Esophagus (tissue), 2 donors: ENCODE measurements around the gene PRPS1L1. TPM values are rescaled to one million over a fixed set of nuclear protein-coding genes. Genes with fewer than 3 reads are reported as not detected.

Experiments used
- H3K27ac ChIP-seq, 2 donors: one replicate each; pipeline ENCODE4 v1.5.1; 2013; ENCODE audit warnings: low read depth in 2 of 2, mild to moderate bottlenecking in 2 of 2, inconsistent platforms in 1 of 2, low read length in 1 of 2, moderate library complexity in 1 of 2
- H3K27me3 ChIP-seq, 2 donors: one replicate each; pipeline ENCODE4 v1.6.1; 2013; ENCODE audit warnings: low read length in 2 of 2, control low read depth in 1 of 2, mild to moderate bottlenecking in 1 of 2; ENCODE audit not compliant: insufficient read depth in 2 of 2, control insufficient read depth in 1 of 2
- H3K36me3 ChIP-seq, 2 donors: one replicate each; pipeline ENCODE4 v1.6.1; 2013; ENCODE audit warnings: low read length in 1 of 2; ENCODE audit not compliant: control insufficient read depth in 2 of 2, insufficient read depth in 2 of 2
- H3K4me1 ChIP-seq, 2 donors: one replicate each; pipeline ENCODE4 v1.6.1; 2013; ENCODE audit warnings: low read length in 1 of 2; ENCODE audit not compliant: control insufficient read depth in 2 of 2, insufficient read depth in 2 of 2
- H3K4me3 ChIP-seq, 2 donors: one replicate each; pipeline ENCODE4 v1.5.1; 2013; ENCODE audit warnings: low read length in 2 of 2, mild to moderate bottlenecking in 2 of 2, low read depth in 1 of 2, moderate library complexity in 1 of 2
- H3K9me3 ChIP-seq, 2 donors: one replicate each; pipeline ENCODE4 v1.6.1; 2013; ENCODE audit warnings: mild to moderate bottlenecking in 2 of 2, low read depth in 1 of 2, low read length in 1 of 2, moderate library complexity in 1 of 2; ENCODE audit not compliant: control insufficient read depth in 2 of 2, insufficient read depth in 1 of 2
- WGBS, 2 donors: extraction: QIAGEN DNeasy Blood & Tissue Kit; methylation state at CpG; one replicate each; pipeline ENCODE4 v1.1.7; 2013; 5-methylcytosine and 5-hydroxymethylcytosine counted together
- polyA plus RNA-seq, 2 donors: library from polyadenylated mRNA; stranded (reverse); fragments of 200-250 nt; gene quantifications; one replicate each; pipeline ENCODE4 v1.2.3, GENCODE V29; 2013
- donor health status: healthy with polysubstance abuse.
- donor health status: Bipolar disorder and iron deficiency.

The PRPS1L1 gene
- polyA plus RNA-seq, 2 donors = not detected

DNA sequence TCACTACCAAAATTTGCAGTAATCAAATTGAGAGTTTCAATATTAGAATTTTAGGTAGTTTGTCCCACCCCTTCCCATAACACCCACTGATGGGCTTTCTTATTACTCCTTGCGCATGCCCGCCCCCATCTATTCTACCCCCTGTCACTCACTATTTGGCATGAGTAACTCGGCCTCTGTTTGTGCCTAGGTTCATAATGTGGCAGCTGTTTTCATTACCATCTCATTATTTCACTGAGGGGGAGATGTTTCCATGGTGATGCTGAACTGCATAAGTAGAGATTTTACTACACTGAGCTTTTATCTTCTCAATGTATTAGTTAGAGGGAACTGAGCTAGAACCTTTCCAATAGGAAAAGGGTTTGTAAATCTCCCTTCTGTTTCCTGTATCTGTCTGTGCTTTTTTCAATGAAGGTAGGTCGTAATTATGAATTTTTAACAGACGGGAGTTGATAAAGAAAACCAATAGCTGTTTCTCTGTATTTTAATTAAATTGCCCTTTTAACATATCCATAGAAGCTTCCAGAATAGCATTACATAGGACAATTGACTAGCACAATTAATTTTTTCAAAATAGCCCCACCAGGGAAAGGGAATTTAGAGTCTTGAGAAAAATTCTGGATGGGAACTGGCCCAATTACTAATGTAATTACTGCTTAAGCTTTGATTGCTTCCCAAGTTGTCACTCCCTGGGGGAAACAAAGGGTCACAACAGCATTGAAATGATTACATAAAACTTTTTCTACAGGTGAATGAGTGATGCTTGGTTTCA lies 33.4 kb downstream of the PRPS1L1 start:
- Histone ChIP-seq H3K4me3 (no peak overlapping the region), H3K27ac (no peak overlapping the region), H3K36me3 (no peaks in the 10 kb centered on the region), H3K27me3 (no peaks in the 10 kb centered on the region), H3K9me3 (no peaks in the 10 kb centered on the region), H3K4me1 (no peaks in the 10 kb centered on the region)
- 63 to 66% methylated on average over 5 of the region's 5 CpGs for WGBS, 2 donors

- 63 to 69% methylated on average over 13 of the region's 13 CpGs for WGBS, 2 donors
- Histone ChIP-seq H3K27ac (no peak overlapping the region), H3K9me3 (no peaks in the 10 kb centered on the region), H3K4me3 (no peak overlapping the region), H3K27me3 (no peaks in the 10 kb centered on the region), H3K4me1 (no peaks in the 10 kb centered on the region), H3K36me3 (no peaks in the 10 kb centered on the region)
These were observed 35.6 kb downstream of the PRPS1L1 start for GRCh38 chr7:17991866-17992648.

GRCh38 chr7:17990761-17991160 lies 36.9 kb downstream of the PRPS1L1 start:
- Histone ChIP-seq H3K4me1 (no peaks in the 10 kb centered on the region), H3K9me3 (no peaks in the 10 kb centered on the region), H3K27ac (no peak overlapping the region), H3K27me3 (no peaks in the 10 kb centered on the region), H3K36me3 (no peaks in the 10 kb centered on the region), H3K4me3 (no peak overlapping the region)
- WGBS, 2 donors = 89 to 97% methylated on average over 3 of the region's 3 CpGs

- H3K4me1 ChIP-seq = no peaks in the 10 kb centered on the region
- H3K27me3 ChIP-seq = no peaks in the 10 kb centered on the region
- 87 to 91% methylated on average over 5 of the region's 5 CpGs for WGBS, 2 donors
- no peak overlapping the region for H3K4me3 ChIP-seq
- no peaks in the 10 kb centered on the region for H3K9me3 ChIP-seq
- H3K36me3 ChIP-seq = no peaks in the 10 kb centered on the region
- H3K27ac ChIP-seq = no peak overlapping the region
These were observed 38.1 kb downstream of the PRPS1L1 start for GRCh38 chr7:17989546-17989945.

DNA sequence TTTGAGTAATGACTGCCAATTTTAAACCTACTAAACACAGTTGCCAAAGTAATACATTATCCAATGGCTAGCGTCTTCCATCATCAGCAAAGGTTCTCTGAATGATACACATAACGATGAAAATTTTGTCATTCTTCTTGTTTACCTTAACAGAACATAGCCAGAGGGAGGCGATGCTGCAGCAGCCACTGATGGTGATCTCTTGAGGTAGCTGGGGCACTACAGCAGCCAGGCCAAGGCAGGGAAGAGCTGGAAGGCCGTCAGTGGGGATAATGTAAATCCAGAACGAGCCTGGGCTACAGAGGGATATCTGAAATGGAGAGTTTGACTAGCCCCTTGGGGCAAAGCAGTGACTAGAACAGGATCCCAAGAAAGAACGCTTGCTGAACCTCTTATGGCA lies 38.8 kb downstream of the PRPS1L1 start:
- 91 to 95% methylated on average over 6 of the region's 6 CpGs for WGBS, 2 donors
- no peak overlapping the region for H3K27ac ChIP-seq
- no peaks in the 10 kb centered on the region for H3K27me3 ChIP-seq

DNA sequence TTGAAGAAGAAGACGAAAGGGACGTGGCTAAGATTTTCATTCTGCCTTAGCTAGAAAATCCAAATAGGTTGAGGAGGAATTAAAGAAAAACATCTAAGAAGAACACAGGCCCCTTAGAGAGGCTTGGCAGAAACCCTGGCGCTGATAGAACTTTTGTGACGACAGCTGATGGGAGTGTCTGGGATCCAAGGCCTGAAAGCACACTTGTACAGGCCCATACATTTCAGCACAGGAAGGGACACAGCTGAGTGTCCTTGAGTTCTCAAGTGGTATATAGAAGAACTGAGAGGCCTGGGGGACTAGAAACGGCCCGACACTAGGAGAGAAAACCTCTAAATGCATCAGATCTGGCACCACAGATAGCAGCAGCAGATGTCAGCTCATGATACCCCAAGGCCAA lies 39.5 kb downstream of the PRPS1L1 start:
- no peak overlapping the region for H3K27ac ChIP-seq
- H3K36me3 ChIP-seq = no peaks in the 10 kb centered on the region
- no peaks in the 10 kb centered on the region for H3K27me3 ChIP-seq
- H3K4me3 ChIP-seq = no peak overlapping the region
- no peaks in the 10 kb centered on the region for H3K4me1 ChIP-seq
- WGBS, 2 donors = 86 to 87% methylated on average over 6 of the region's 6 CpGs
- no peaks in the 10 kb centered on the region for H3K9me3 ChIP-seq

More for the DNA sequence above, 38.8 kb downstream of the PRPS1L1 start:
- H3K9me3 ChIP-seq = no peaks in the 10 kb centered on the region
- H3K4me1 ChIP-seq = no peaks in the 10 kb centered on the region
- H3K4me3 ChIP-seq = no peak overlapping the region
- no peaks in the 10 kb centered on the region for H3K36me3 ChIP-seq

- H3K27me3 ChIP-seq = no peaks in the 10 kb centered on the region
- no peaks in the 10 kb centered on the region for H3K9me3 ChIP-seq
- H3K4me3 ChIP-seq = no peak overlapping the region
- 34 to 50% methylated on average over 1 of the region's 1 CpG for WGBS, 2 donors
- H3K4me1 ChIP-seq = no peaks in the 10 kb centered on the region
- H3K27ac ChIP-seq = no peak overlapping the region
- no peaks in the 10 kb centered on the region for H3K36me3 ChIP-seq
These were observed 40.8 kb downstream of the PRPS1L1 start for GRCh38 chr7:17986851-17987250.

DNA sequence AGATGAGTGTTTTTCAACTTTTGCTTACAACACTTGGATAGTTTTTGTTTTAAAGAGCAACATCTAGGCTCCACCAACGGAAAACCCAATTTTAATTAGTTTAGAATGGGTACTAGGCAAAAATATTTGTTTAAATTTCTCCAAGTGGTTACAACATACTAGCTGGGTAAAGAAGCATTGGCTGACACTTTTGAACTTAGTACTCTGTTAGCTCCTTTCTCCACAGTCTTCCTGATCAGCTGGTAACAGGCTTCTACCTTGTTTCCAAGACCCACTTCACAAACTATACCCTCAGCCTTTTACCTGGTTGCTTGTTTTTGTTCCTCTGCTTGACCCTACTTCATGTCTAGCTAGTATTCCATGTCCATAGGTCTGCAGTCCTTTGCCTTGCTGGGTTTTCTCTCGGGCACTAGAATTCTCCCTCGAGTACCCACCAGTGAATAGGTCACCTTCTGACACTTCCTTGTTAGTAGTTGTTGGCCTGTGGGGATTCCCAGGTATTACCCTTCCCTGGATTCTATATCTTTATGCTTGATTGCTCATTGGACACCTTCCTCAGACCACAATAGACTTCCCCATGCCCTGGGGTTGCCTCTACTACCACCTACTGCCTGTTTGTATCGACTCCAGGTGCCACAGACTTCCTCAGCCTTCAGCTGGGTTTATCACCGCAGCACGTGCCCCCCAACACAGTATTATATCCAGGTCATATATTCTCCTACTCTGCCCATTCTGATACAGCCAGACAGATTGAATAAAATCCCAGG lies 42.0 kb downstream of the PRPS1L1 start:
- no peak overlapping the region for H3K27ac ChIP-seq
- WGBS, 2 donors = 83% methylated on average over 6 of the region's 6 CpGs

GRCh38 chr7:17984288-17984687 lies 43.4 kb downstream of the PRPS1L1 start:
- Histone ChIP-seq H3K4me3 (no peak overlapping the region), H3K4me1 (no peaks in the 10 kb centered on the region), H3K27ac (no peak overlapping the region), H3K9me3 (no peaks in the 10 kb centered on the region), H3K27me3 (no peaks in the 10 kb centered on the region), H3K36me3 (no peaks in the 10 kb centered on the region)
- WGBS, 2 donors = 82 to 85% methylated on average over 1 of the region's 1 CpG

More for the DNA sequence above, 42.0 kb downstream of the PRPS1L1 start:
- Histone ChIP-seq H3K27me3 (no peaks in the 10 kb centered on the region), H3K9me3 (no peaks in the 10 kb centered on the region), H3K4me3 (no peak overlapping the region), H3K4me1 (no peaks in the 10 kb centered on the region), H3K36me3 (no peaks in the 10 kb centered on the region)
